ENCODE data around the gene UBL4B. TPM values are rescaled to one million over a fixed set of nuclear protein-coding genes. Genes with fewer than 3 reads are reported as not detected.

The UBL4B gene
- total RNA-seq, 4 donors from 2014 or later, result not detected

DNA sequence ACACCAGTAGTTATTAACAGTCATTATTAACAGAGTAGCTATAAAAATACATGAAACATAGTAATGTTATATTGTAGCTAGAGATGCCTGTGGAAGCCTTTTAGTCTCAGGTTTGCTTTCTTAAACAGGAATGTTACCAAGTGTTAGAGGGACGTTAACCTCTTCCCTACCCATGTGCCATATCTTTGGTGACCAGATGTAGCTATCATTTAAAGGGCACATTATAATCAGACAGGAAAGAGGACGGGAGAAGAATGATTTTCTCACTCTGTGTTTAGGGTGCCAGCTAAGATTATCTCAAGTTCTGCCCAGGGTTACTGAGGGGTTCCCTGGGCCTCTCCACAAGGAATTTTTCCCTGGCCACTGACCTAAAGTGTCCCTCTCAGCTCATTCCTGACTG is 20.9 kb upstream of the UBL4B start:
- Histone ChIP-seq H3K9me3 (no peaks in the 10 kb centered on the region), H3K27me3 (no peaks in the 10 kb centered on the region), H3K4me1 (no peaks in the 10 kb centered on the region), H3K4me3 (no peak overlapping the region), H3K27ac (no peak overlapping the region), H3K36me3 (no peaks in the 10 kb centered on the region)
- DNase-seq, result no peak
- TF ChIP-seq, protein P1, sequence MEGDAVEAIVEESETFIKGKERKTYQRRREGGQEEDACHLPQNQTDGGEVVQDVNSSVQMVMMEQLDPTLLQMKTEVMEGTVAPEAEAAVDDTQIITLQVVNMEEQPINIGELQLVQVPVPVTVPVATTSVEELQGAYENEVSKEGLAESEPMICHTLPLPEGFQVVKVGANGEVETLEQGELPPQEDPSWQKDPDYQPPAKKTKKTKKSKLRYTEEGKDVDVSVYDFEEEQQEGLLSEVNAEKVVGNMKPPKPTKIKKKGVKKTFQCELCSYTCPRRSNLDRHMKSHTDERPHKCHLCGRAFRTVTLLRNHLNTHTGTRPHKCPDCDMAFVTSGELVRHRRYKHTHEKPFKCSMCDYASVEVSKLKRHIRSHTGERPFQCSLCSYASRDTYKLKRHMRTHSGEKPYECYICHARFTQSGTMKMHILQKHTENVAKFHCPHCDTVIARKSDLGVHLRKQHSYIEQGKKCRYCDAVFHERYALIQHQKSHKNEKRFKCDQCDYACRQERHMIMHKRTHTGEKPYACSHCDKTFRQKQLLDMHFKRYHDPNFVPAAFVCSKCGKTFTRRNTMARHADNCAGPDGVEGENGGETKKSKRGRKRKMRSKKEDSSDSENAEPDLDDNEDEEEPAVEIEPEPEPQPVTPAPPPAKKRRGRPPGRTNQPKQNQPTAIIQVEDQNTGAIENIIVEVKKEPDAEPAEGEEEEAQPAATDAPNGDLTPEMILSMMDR (IDR thresholded peaks at IDR 0.05), result no peak
- no peak for TF ChIP-seq POLR2A (IDR thresholded peaks at IDR 0.05)
- intact Hi-C loops (cut with DNase I; ENCODE audit: low total_unique reads), result no loop called here

DNA sequence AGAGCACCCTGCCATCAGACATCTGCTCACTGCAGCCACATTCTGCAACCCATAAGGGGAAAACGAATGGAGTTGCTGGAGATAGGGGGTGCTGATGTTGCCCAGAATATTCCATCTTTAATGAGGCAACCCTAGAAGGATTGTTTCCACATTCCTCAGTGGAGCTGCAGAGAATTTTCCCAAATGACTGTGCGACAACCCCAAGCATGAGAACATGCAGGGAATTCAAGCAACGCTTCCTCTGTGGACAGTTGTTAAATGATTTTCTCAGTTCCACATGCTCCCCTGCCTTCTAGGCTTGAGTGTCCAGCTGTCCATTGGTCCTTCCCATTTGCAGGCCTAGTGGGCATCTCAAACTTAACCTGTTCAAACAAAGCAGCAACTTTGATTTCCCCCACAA is 20.5 kb upstream of the UBL4B start:
- Histone ChIP-seq H3K27ac (no peak overlapping the region), H3K4me3 (no peak overlapping the region), H3K36me3 (no peaks in the 10 kb centered on the region), H3K4me1 (no peaks in the 10 kb centered on the region), H3K9me3 (no peaks in the 10 kb centered on the region), H3K27me3 (no peaks in the 10 kb centered on the region)
- TF ChIP-seq POLR2A (IDR thresholded peaks at IDR 0.05), result no peak
- TF ChIP-seq, protein P1 (IDR thresholded peaks at IDR 0.05), result no peak
- intact Hi-C loops (cut with DNase I; ENCODE audit: low total_unique reads), result no loop called here
- no peak for DNase-seq

DNA sequence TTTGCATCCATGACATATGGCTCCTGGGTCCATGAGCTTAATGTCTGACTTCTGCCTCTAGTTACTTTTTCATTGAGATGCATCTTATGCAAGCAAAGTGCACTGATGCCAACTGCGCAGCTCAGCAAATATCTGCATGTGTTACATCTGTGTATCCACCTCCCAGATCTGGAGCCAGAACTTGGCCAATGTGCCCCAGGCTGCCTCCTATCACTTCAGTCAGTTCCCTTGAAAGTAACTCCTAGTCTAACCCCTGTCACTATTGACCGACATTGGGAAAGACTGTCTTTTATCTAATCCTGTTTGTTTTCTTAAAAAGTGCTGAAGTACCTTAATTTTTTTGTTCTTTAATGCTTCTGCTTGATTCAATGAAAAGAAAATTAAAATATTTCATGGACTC is 19.3 kb upstream of the UBL4B start:
- H3K4me1 ChIP-seq, result no peaks in the 10 kb centered on the region
- H3K27ac ChIP-seq, result no peak overlapping the region
- H3K27me3 ChIP-seq, result no peaks in the 10 kb centered on the region
- H3K9me3 ChIP-seq, result no peaks in the 10 kb centered on the region
- TF ChIP-seq, protein P1 (IDR thresholded peaks at IDR 0.05), result no peak
- TF ChIP-seq POLR2A (IDR thresholded peaks at IDR 0.05), result no peak
- intact Hi-C loops (cut with DNase I; ENCODE audit: low total_unique reads), result no loop called here
- DNase-seq, result no peak
- no peaks in the 10 kb centered on the region for H3K36me3 ChIP-seq
- H3K4me3 ChIP-seq, result no peak overlapping the region

DNA sequence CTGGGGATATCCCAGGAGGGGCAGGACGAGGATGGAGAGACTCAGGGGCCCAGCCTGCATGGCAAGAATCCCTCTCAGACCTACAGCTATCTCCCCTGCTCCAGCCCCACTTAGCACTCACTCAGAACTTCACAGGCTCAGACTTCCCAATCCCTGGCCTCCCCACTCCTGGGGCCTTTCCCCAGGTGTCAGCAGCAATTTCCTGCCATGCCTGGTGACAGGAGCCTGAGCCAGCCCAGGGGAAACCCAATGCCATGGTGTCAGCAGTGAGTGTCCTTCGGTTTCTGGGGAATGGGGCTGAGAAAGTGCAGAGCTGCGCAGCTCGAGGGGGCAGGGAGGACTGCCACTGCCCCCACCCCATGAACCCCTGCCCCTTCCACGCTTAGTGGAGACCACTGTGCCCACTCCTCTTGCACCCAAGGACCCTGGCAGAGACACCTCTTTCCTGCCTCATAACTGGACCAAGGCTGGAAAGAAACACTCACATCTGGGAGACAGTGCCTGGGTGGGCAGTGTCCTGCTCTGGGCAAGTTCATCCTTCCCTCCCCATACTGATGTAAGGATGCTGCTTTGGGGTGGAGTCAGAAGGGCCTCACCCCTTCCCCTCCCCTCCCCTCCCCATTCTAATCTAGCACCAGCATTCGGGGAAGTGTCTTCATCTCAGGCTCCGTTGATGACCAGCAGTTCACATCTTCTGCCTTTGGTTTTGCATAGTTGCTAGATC is 17.1 kb upstream of the UBL4B start:
- H3K36me3 ChIP-seq, result no peaks in the 10 kb centered on the region
- H3K27me3 ChIP-seq, result no peaks in the 10 kb centered on the region
- no peak overlapping the region for H3K27ac ChIP-seq
- H3K9me3 ChIP-seq, result no peaks in the 10 kb centered on the region
- intact Hi-C loops (cut with DNase I; ENCODE audit: low total_unique reads), result no loop called here
- H3K4me3 ChIP-seq, result no peak overlapping the region
- DNase-seq, result no peak
- H3K4me1 ChIP-seq, result no peaks in the 10 kb centered on the region
- TF ChIP-seq, protein P1 (IDR thresholded peaks at IDR 0.05), result no peak
- no peak for TF ChIP-seq POLR2A (IDR thresholded peaks at IDR 0.05)

DNA sequence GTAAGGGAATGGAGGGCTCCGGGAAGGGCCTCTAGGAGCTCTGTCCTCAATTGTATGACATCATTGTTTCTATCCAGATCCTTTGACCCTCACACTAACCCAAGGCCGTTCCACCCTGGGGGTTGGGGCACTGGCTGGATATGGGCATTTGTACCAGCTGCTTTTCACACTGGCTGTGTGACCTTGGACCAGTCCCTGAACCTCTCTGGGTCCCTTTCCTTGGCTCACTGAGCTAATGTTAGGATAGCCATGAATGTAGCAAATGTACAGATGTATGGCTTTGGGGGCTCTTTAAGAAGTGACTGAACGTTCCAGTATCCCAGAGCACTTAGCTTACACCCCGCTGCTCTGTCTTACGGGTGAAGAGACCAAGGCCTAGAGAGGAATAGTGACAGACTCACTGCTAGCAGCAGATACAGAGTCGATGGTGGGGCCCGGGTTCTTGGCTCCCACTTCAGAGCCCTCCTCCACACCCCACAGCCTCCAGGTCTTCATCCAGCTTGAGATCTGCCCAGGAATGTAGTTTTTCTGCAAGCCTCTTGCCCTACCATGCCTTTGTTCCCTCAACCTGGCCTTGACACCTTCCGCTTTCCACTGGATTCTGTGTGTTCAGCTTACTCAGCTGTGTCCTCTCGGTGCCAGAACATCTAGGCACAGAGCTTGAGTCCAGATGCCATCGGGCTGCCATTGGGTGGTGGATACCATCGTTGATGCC is 14.6 kb upstream of the UBL4B start:
- intact Hi-C loops (cut with DNase I; ENCODE audit: low total_unique reads), result no loop called here
- no peak for DNase-seq
- Histone ChIP-seq H3K36me3 (no peaks in the 10 kb centered on the region), H3K9me3 (no peaks in the 10 kb centered on the region), H3K4me1 (no peaks in the 10 kb centered on the region), H3K27me3 (no peaks in the 10 kb centered on the region), H3K27ac (no peak overlapping the region), H3K4me3 (no peak overlapping the region)
- TF ChIP-seq POLR2A (IDR thresholded peaks at IDR 0.05), result no peak
- TF ChIP-seq, protein P1 (IDR thresholded peaks at IDR 0.05), result no peak

All from uterus (tissue), 4 donors.